HG03045 (cell line): ENCODE measurements around the gene SBK3.

Experiments used
- ATAC-seq: cut with Tn5 transposase; IDR thresholded peaks from one replicate; pipeline ENCODE4 v1.9.1; 2021; ENCODE audit warnings: mild to moderate bottlenecking, moderate library complexity; ENCODE audit not compliant: unreplicated experiment

The SBK3 gene

GRCh38 chr19:55493052-55493644 is 52.2 kb downstream of the SBK3 start:
- ATAC-seq: no peak

- no peak for ATAC-seq
Observed at GRCh38 chr19:55492362-55492944, 52.9 kb downstream of the SBK3 start.

DNA sequence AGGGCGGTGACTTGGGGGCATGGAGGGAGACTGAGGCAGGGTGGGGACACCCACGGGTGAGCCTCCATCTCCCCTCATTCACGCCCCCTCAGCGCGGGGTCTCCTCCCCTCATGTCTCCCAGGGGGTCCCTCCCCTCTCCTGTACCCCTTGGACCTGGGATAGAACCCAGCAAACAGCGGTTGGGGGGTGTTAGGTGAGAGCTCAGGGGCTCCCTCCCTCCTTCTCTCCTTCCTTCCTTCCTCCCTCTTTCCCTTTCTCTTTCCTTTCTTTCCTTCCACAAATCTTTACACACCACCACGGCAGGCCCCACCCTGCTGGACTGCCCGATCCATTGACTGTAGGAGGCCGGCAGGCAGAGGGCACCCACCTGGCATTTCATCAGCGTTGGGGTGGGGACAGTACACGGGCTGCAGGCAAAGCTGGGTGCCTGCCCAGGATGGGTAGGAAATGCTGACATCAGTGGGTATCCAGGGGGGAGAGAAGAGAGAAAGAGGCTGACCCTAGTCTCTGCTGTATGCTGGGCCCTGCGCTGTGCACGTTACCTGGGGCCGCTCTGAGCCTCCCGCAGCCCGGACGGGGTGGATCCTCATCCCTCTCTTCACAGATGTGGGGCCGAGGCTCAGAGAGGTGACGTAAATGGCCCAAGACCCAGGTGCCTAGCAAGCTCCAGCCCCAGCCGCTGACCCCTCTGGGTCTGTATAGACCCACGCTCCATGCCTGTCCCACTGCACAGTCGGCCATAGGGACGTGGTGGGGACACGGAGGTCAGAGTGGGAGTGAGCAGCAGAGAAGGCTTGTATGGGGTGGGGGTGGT is 53.6 kb downstream of the SBK3 start:
- ATAC-seq: no peak
